Lung (tissue), 12 donors: ENCODE measurements around the gene GABARAP. TPM values are rescaled to one million over a fixed set of nuclear protein-coding genes. Genes with fewer than 3 reads are reported as not detected.
"Not testable (repeated sequence)": the region's sequence is repeated elsewhere in the genome, so short reads cannot be mapped to it uniquely, and the experiment has no call there.

Experiments used
- ATAC-seq: fragments of 200-7000 bp; cut with Tn5 transposase; one replicate; pipeline ENCODE4 v1.9.1; 2020; ENCODE audit warnings: moderate number of reproducible peaks; ENCODE audit not compliant: insufficient read depth, low FRiP score
- DNase-seq, 3 donors: peaks; one replicate each; pipeline ENCODE4 v3.0.0-alpha.2; 2013 to 2017
- H3K27ac ChIP-seq, 2 donors: one replicate each; pipeline ENCODE4 v1.5.1; 2013; ENCODE audit warnings: mild to moderate bottlenecking in 2 of 2, moderate library complexity in 2 of 2, control low read depth in 1 of 2, inconsistent platforms in 1 of 2, low read depth in 1 of 2, low read length in 1 of 2
- H3K27me3 ChIP-seq, 3 donors: one replicate each; pipeline ENCODE4 v1.5.1; 2013; ENCODE audit warnings: low read length in 2 of 3; ENCODE audit not compliant: control insufficient read depth in 3 of 3, insufficient read depth in 3 of 3
- H3K36me3 ChIP-seq, 4 donors: one replicate each; pipeline ENCODE4 v1.5.1; 2013; ENCODE audit warnings: low read length in 4 of 4, mild to moderate bottlenecking in 1 of 4, moderate library complexity in 1 of 4; ENCODE audit not compliant: control insufficient read depth in 4 of 4, insufficient read depth in 4 of 4
- H3K4me1 ChIP-seq, 5 donors: one replicate each; pipeline ENCODE4 v1.5.1; 2013; ENCODE audit warnings: low read length in 5 of 5, mild to moderate bottlenecking in 2 of 5, moderate library complexity in 1 of 5; ENCODE audit not compliant: control insufficient read depth in 5 of 5, insufficient read depth in 5 of 5
- H3K4me3 ChIP-seq: one replicate; pipeline ENCODE4 v1.5.1; 2013; ENCODE audit warnings: mild to moderate bottlenecking, control low read depth, moderate library complexity
- H3K9ac ChIP-seq, 2 donors: one replicate each; pipeline ENCODE4 v1.5.1; 2013; ENCODE audit warnings: low read length in 2 of 2, control low read depth in 1 of 2; ENCODE audit not compliant: insufficient read depth in 1 of 2
- H3K9me3 ChIP-seq, 4 donors: one replicate each; pipeline ENCODE4 v1.5.1; 2013; ENCODE audit warnings: low read length in 3 of 4, mild to moderate bottlenecking in 1 of 4, moderate library complexity in 1 of 4; ENCODE audit not compliant: control insufficient read depth in 4 of 4, insufficient read depth in 3 of 4
- CTCF ChIP-seq: IDR thresholded peaks from 2 replicates; pipeline ENCODE4 v1.5.1; 2012; ENCODE audit warnings: mild to moderate bottlenecking; ENCODE audit errors: control extremely low read depth, extremely low read depth
- WGBS, 2 donors: extraction: QIAGEN DNeasy Blood & Tissue Kit; methylation state at CpG; one replicate each; pipeline ENCODE4 v1.1.7; 2013; 5-methylcytosine and 5-hydroxymethylcytosine counted together
- polyA plus RNA-seq, 2 donors: library from polyadenylated mRNA; stranded (reverse); fragments of 200-250 nt; gene quantifications; one replicate each; pipeline ENCODE4 v1.2.1, GENCODE V29; 2013
- total RNA-seq, 2 donors: library from RNA; depleted of rRNA in 1 of 2; stranded (reverse); fragments of >200 nt in 1 of 2; gene quantifications; one replicate each; pipeline ENCODE4 v1.2.1, GENCODE V29; 2014 to 2021
- donor health status: control.
- donor health status: control.
- donor health status: Bipolar disorder and iron deficiency.
- donor health status: healthy.
- donor health status: DM: yes; HTN: yes; CAD: no.

The GABARAP gene
- total and polyA plus RNA-seq, 4 donors, result 315 to 1,149 (median 685) TPM

DNA sequence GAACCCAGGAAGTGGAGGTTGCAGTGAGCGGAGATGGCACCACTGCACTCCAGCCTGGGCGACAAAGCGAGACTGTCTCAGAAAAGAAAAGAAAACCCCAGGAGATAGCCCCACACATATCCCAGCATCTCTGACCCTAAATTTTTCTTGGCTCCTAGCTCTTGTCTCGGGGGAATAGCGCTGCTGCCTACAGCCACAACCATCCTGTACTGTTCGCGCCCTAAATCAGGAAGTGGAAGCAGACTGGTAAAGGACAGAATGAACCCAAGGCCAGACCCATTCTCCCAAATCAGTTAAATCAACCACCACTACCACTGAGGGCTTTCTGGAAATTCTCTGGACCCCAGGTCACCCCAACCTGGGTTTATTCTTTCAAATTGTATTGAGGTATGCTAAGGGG, 7.6 kb upstream of the GABARAP start:
- WGBS, 2 donors, result 73 to 77% methylated on average over 7 of the region's 7 CpGs
- peak overlapping the region in 1 of 2 donors; percentile 18 for H3K27ac ChIP-seq
- H3K9me3 ChIP-seq, result no peaks in the 10 kb centered on the region

DNA sequence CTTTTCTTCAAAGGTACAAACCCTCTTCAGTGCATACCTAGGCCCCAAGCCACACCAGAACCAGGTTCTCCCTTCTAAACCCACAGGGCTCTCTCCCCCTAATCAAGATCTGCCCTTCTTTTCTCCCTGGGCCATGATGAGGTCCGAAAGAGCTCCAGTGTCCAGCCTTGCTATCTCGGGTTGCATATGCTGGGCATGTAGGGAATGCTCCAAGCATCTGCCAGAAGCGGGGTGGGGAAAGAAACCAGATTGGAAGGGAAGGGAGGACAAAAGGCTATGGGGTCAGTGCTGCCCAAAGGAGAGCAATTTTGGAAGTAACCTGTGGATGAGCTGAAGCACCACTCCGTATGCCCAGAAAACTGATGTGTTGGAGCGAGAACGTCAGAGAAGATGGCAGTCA, 7.0 kb upstream of the GABARAP start:
- Histone ChIP-seq H3K4me3 (no peak overlapping the region), H3K36me3 (peaks cover 2 to 23% (median 17%) of the 10 kb centered on the region in 4 donors), H3K9me3 (no peaks in the 10 kb centered on the region), H3K27ac (no peak overlapping the region), H3K9ac (no peak overlapping the region), H3K4me1 (peaks cover 0 to 26% (median 11%) of the 10 kb centered on the region in 5 donors), H3K27me3 (no peaks in the 10 kb centered on the region)
- 85 to 96% methylated on average over 6 of the region's 6 CpGs for WGBS, 2 donors
- ATAC-seq, result no peak
- no peak for DNase-seq
- no peak for TF ChIP-seq CTCF

More for the DNA sequence above, 7.6 kb upstream of the GABARAP start:
- no peak for ATAC-seq
- peak overlapping the region in 1 of 2 donors; percentile 77 for H3K9ac ChIP-seq
- no peaks in the 10 kb centered on the region for H3K27me3 ChIP-seq
- peaks cover 0 to 26% (median 11%) of the 10 kb centered on the region in 5 donors for H3K4me1 ChIP-seq
- H3K4me3 ChIP-seq, result no peak overlapping the region
- peaks cover 2 to 23% (median 17%) of the 10 kb centered on the region in 4 donors for H3K36me3 ChIP-seq
- TF ChIP-seq CTCF, result no peak
- no peak for DNase-seq

DNA sequence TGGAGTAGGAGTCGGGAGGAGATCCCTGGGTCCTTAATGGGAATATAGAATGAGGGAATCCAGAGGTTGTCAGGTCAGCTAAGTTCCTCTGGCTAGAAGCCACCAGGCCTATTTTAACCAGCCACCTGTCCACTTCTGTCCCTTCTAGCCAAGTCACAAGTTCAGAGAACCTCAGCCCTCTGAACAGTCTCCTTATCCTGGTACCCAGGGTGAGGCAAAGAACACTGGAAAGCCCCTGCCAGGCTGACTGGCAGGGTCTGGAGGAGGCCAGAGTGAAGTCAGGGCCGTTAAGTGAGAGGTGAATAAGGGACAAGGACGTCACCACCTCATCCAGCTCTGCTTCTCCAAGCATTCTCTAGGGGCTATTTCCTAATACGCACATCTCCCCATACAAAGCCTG, 6.5 kb upstream of the GABARAP start:
- no peak overlapping the region for H3K9ac ChIP-seq
- H3K4me1 ChIP-seq, result peaks cover 0 to 26% (median 11%) of the 10 kb centered on the region in 5 donors
- DNase-seq, result no peak
- H3K27me3 ChIP-seq, result no peaks in the 10 kb centered on the region
- no peak overlapping the region for H3K4me3 ChIP-seq
- WGBS, 2 donors, result 70 to 82% methylated on average over 4 of the region's 4 CpGs
- H3K27ac ChIP-seq, result no peak overlapping the region
- H3K36me3 ChIP-seq, result peaks cover 2 to 23% (median 17%) of the 10 kb centered on the region in 4 donors
- H3K9me3 ChIP-seq, result no peaks in the 10 kb centered on the region
- no peak for ATAC-seq
- no peak for TF ChIP-seq CTCF

- 88 to 92% methylated on average over 5 of the region's 5 CpGs for WGBS, 2 donors
- no peaks in the 10 kb centered on the region for H3K27me3 ChIP-seq
- peaks cover 0 to 23% (median 7%) of the 10 kb centered on the region in 5 donors for H3K4me1 ChIP-seq
- ATAC-seq, result no peak
- no peak for TF ChIP-seq CTCF
- no peak for DNase-seq
- no peak overlapping the region for H3K4me3 ChIP-seq
- H3K9me3 ChIP-seq, result no peaks in the 10 kb centered on the region
- H3K36me3 ChIP-seq, result peaks cover 2 to 23% (median 20%) of the 10 kb centered on the region in 4 donors
- no peak overlapping the region for H3K9ac ChIP-seq
- H3K27ac ChIP-seq, result no peak overlapping the region
Observed at GRCh38 chr17:7246779-7247178, 4.5 kb upstream of the GABARAP start.

DNA sequence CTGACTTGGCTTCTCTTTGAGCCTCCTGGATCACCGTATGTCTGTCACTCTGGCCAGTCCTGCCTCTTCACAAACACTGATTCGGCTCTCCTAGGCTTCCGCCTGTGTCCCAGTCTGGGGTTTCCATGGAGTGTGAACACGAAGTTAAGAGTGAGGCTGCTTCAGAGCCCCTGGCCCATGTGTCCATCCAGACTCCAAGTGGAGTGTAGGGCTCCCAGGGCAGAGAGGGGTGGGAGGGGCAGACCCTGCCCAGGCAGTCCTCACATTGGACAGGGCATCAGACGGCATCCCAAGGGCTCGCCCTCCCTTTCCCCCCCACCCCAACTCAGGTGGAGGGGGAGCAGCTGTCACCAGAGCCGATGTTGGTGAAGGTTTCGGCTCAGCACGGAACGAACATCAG, 1.6 kb upstream of the GABARAP start:
- H3K9me3 ChIP-seq, ATAC-seq, H3K27ac ChIP-seq, H3K9ac ChIP-seq, DNase-seq, H3K27me3 ChIP-seq, H3K4me3 ChIP-seq: not testable (repeated sequence)
- Histone ChIP-seq H3K36me3 (peaks cover 8 to 33% (median 27%) of the 10 kb centered on the region in 4 donors), H3K4me1 (peaks cover under 1 to 23% (median 14%) of the 10 kb centered on the region in 5 donors)
- WGBS, 2 donors, result 83 to 92% methylated on average over 10 of the region's 10 CpGs
